Smooth muscle cell (in vitro differentiated cells): ENCODE measurements around the gene KDM1A. TPM values are rescaled to one million over a fixed set of nuclear protein-coding genes. Genes with fewer than 3 reads are reported as not detected.

Source experiments
- DNase-seq: peaks from one replicate; lab custom pipeline; 2025; ENCODE audit not compliant: unreplicated experiment; lab: John Stamatoyannopoulos, UW
- H2AFZ ChIP-seq: fragments of 200-600 bp; sonication (generic); 2 replicates; pipeline ENCODE4 v1.6.0; 2016; ENCODE audit warnings: antibody characterized with exemption, low read depth, mild to moderate bottlenecking
- H3F3A ChIP-seq: fragments of 200-600 bp; sonication (generic); 2 replicates; pipeline ENCODE4 v1.6.0; 2017; ENCODE audit warnings: antibody characterized with exemption, low read depth
- H3K27ac ChIP-seq: fragments of 200-600 bp; sonication (generic); 2 replicates; pipeline ENCODE4 v1.5.1; 2016; ENCODE audit warnings: low read depth, mild to moderate bottlenecking
- H3K27me3 ChIP-seq: fragments of 200-600 bp; sonication (generic); 2 replicates; pipeline ENCODE4 v1.6.1; 2016; ENCODE audit warnings: low read depth, mild to moderate bottlenecking
- H3K36me3 ChIP-seq: fragments of 200-600 bp; sonication (generic); 2 replicates; pipeline ENCODE4 v1.5.1; 2016; ENCODE audit warnings: low read depth
- H3K4me1 ChIP-seq: fragments of 200-600 bp; sonication (generic); 2 replicates; pipeline ENCODE4 v1.5.1; 2016; ENCODE audit warnings: low read depth
- H3K4me2 ChIP-seq: fragments of 200-600 bp; sonication (generic); 2 replicates; pipeline ENCODE4 v1.6.0; 2016; ENCODE audit warnings: mild to moderate bottlenecking
- H3K4me3 ChIP-seq: fragments of 200-600 bp; sonication (generic); 2 replicates; pipeline ENCODE4 v1.5.1; 2016; ENCODE audit warnings: mild to moderate bottlenecking
- H3K79me2 ChIP-seq: fragments of 200-600 bp; sonication (generic); 2 replicates; pipeline ENCODE4 v1.6.0; 2016; ENCODE audit warnings: low read depth, mild to moderate bottlenecking
- H3K9ac ChIP-seq: fragments of 200-600 bp; sonication (generic); 2 replicates; pipeline ENCODE4 v1.6.0; 2016; ENCODE audit warnings: low read depth
- H3K9me3 ChIP-seq: fragments of 200-600 bp; sonication (generic); replicated peaks from 2 replicates; pipeline ENCODE4 v1.5.1; 2016; ENCODE audit warnings: low read depth
- H4K20me1 ChIP-seq: fragments of 200-600 bp; sonication (generic); 2 replicates; pipeline ENCODE4 v1.6.0; 2016; ENCODE audit warnings: low read depth
- WGBS: methylation state at CpG from one replicate; pipeline ENCODE4 v1.1.7; 2016; ENCODE audit warnings: low lambda C conversion rate; 5-methylcytosine and 5-hydroxymethylcytosine counted together
- polyA plus RNA-seq: library from polyadenylated mRNA; unstranded; fragments of >200 nt; fragmentation: Nextera tagmentation; extraction: Ambion mirVana; gene quantifications from 2 replicates; pipeline ENCODE4 v1.2.1, GENCODE V29; 2016
- total RNA-seq: library from RNA; depleted of rRNA; stranded (reverse); fragments of >200 nt; gene quantifications from 2 replicates; pipeline ENCODE4 v1.2.3, GENCODE V29; 2014
- TF ChIP-seq, protein P1 (sequence below): fragments of 200-600 bp; sonication (generic); IDR thresholded peaks from 2 replicates; pipeline ENCODE4 v1.5.1; 2017; ENCODE audit warnings: borderline replicate concordance, mild to moderate bottlenecking, antibody characterized with exemption; ENCODE audit not compliant: insufficient read depth, poor library complexity, severe bottlenecking

The KDM1A gene
- total and polyA plus RNA-seq, 2 experiments from 2014 or later: 93.0 to 103 TPM

DNA sequence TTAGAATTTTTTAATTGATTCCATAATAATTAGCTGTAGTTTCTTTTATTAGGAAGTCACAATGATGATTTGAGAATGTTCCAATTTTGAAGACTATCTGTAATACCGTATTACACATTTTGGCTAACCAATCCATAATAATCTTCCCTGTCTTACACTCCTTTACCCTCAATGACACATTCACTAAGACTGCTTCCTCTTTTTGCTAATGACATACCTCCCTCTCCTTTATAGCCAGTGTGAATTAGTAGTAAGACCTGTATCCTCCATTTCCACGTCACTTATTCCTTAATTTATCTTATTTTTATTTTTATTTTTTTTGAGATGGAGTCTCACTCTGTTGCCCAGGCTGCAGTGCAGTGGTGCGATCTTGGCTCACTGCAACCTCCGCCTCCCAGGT is 10.1 kb downstream of the KDM1A start:
- DNase-seq: no peak
- Histone ChIP-seq H3K4me3 (no peak overlapping the region), H3K9me3 (no peaks in the 10 kb centered on the region), H3K9ac (no peak overlapping the region), H4K20me1 (peaks cover 100% of the 10 kb centered on the region), H3F3A (no peaks in the 10 kb centered on the region), H3K27me3 (no peaks in the 10 kb centered on the region), H3K36me3 (no peaks in the 10 kb centered on the region), H3K4me2 (no peak overlapping the region), H2AFZ (no peak overlapping the region), H3K79me2 (peaks cover 100% of the 10 kb centered on the region), H3K4me1 (no peaks in the 10 kb centered on the region), H3K27ac (no peak overlapping the region)
- WGBS: 96% methylated on average over 4 of the region's 4 CpGs
- TF ChIP-seq, protein P1, sequence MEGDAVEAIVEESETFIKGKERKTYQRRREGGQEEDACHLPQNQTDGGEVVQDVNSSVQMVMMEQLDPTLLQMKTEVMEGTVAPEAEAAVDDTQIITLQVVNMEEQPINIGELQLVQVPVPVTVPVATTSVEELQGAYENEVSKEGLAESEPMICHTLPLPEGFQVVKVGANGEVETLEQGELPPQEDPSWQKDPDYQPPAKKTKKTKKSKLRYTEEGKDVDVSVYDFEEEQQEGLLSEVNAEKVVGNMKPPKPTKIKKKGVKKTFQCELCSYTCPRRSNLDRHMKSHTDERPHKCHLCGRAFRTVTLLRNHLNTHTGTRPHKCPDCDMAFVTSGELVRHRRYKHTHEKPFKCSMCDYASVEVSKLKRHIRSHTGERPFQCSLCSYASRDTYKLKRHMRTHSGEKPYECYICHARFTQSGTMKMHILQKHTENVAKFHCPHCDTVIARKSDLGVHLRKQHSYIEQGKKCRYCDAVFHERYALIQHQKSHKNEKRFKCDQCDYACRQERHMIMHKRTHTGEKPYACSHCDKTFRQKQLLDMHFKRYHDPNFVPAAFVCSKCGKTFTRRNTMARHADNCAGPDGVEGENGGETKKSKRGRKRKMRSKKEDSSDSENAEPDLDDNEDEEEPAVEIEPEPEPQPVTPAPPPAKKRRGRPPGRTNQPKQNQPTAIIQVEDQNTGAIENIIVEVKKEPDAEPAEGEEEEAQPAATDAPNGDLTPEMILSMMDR: no peak

DNA sequence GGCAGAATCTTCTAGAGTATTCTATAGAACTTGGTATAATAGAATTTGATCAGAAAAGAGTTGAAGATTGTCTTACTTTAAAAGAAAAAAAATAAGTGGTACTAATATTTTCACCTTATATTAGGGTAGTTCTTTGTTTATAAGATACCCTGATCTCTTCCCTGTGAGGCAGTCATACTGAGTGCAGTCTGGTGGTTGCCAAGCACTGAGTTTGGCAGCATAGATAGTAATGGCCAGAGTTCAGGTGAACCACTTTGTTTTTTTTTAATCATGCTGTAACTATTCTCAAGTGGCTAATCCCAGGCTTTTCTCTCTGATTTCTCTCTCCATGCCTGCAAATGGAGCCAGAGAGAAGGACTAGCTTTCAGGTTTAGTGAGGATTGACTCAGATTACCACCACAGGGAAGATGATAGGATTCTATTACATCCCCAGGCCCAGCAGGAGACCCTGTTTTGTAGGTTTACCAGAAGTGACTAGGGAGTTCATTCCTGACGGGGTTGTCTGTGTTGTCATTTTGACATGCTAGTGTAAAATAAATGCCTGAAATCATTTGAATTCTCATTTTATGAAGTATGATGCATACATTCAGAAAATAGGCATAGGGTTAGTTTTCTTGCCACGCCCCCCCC is 16.7 kb downstream of the KDM1A start:
- no peak overlapping the region for H3K9ac ChIP-seq
- 74% methylated on average over 2 of the region's 2 CpGs for WGBS
- H4K20me1 ChIP-seq: peaks cover 100% of the 10 kb centered on the region
- no peak overlapping the region for H3K4me2 ChIP-seq
- no peaks in the 10 kb centered on the region for H3K27me3 ChIP-seq
- H2AFZ ChIP-seq: no peak overlapping the region
- H3K4me3 ChIP-seq: no peak overlapping the region
- no peak for DNase-seq
- no peak overlapping the region for H3K27ac ChIP-seq
- peaks cover 100% of the 10 kb centered on the region for H3K79me2 ChIP-seq
- TF ChIP-seq, protein P1: no peak
- H3F3A ChIP-seq: no peaks in the 10 kb centered on the region
- peaks cover 8% of the 10 kb centered on the region for H3K4me1 ChIP-seq
- H3K9me3 ChIP-seq: no peaks in the 10 kb centered on the region
- no peaks in the 10 kb centered on the region for H3K36me3 ChIP-seq

DNA sequence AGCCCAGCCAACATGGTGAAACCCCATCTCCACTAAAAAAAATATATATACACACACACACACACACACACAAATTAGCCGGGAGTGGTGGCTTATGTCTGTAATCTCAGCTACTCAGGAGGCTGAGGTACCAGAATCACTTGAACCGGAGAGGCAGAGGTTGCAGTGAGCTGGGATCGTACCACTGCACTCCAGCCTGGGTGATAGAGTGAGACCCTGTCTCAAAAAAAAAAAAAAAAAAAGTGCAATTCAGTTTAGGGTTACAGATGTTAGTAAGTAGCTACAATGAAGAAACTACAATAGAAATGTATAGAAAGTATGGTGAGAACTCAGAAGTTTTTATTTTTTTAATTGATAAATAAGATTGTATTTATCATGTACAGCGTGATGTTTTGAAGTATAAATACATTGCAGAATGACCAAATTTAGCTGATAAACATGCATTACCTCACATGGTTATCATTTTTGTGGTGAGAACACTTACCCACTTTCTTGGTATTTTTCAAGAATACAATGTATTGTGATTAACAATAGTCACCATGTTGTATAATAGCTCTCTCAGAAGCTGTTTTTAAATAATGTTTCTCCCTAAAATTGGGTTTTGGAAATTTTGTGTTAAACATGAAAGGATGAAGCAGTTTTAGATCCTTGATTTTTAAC is 17.9 kb downstream of the KDM1A start:
- Histone ChIP-seq H2AFZ (no peak overlapping the region), H3K36me3 (no peaks in the 10 kb centered on the region), H3K4me1 (peaks cover 8% of the 10 kb centered on the region), H3K9ac (no peak overlapping the region), H4K20me1 (peaks cover 100% of the 10 kb centered on the region), H3K27ac (no peak overlapping the region), H3K27me3 (no peaks in the 10 kb centered on the region), H3K9me3 (no peaks in the 10 kb centered on the region), H3K4me3 (no peak overlapping the region), H3K79me2 (peaks cover 98% of the 10 kb centered on the region), H3K4me2 (no peak overlapping the region), H3F3A (no peaks in the 10 kb centered on the region)
- DNase-seq: no peak
- TF ChIP-seq, protein P1: no peak
- 100% methylated on average over 4 of the region's 4 CpGs for WGBS
